Measurements from ENCODE around the gene GALNT2.

GALNT2 gene

GRCh38 chr1:230169454-230170152 is 102.6 kb downstream of the GALNT2 start:
- no peak overlapping the region for H3K9ac ChIP-seq (ENCODE audit: insufficient read length, low read depth)
- TF ChIP-seq SUZ12 (IDR thresholded peaks at IDR 0.05; ENCODE audit: extremely low read depth, insufficient read depth, insufficient read length) (no peak), YY1 (IDR thresholded peaks at IDR 0.05; ENCODE audit: insufficient read depth, insufficient read length) (no peak), ZNF274 (IDR thresholded peaks at IDR 0.05; ENCODE audit: low read depth, low read length) (no peak)
- DNase-seq (ENCODE audit: low read depth, low spot score), result no peak
- no peaks in the 10 kb centered on the region for H3K36me3 ChIP-seq (ENCODE audit: insufficient read depth, insufficient read length, low read length)
- H3K4me1 ChIP-seq (ENCODE audit: insufficient read depth, insufficient read length), result no peaks in the 10 kb centered on the region
- no peaks in the 10 kb centered on the region for H3K27me3 ChIP-seq (ENCODE audit: insufficient read depth, insufficient read length)
- peaks cover 8% of the 10 kb centered on the region; the same call in 1 of the 2 replicates for H3K9me3 ChIP-seq (ENCODE audit: insufficient read depth, low read length)
- no peak overlapping the region for H3K4me3 ChIP-seq (ENCODE audit: insufficient read length, low read depth)

GRCh38 chr1:230170153-230170547 is 103.1 kb downstream of the GALNT2 start:
- Histone ChIP-seq H3K36me3 (ENCODE audit: insufficient read depth, insufficient read length, low read length) (no peaks in the 10 kb centered on the region), H3K4me1 (ENCODE audit: insufficient read depth, insufficient read length) (no peaks in the 10 kb centered on the region), H3K9me3 (ENCODE audit: insufficient read depth, low read length) (peaks cover 8% of the 10 kb centered on the region; the same call in 1 of the 2 replicates), H3K9ac (ENCODE audit: insufficient read length, low read depth) (no peak overlapping the region), H3K27me3 (ENCODE audit: insufficient read depth, insufficient read length) (no peaks in the 10 kb centered on the region), H3K4me3 (ENCODE audit: insufficient read length, low read depth) (no peak overlapping the region)
- DNase-seq (ENCODE audit: low read depth, low spot score), result no peak
- no peak for TF ChIP-seq YY1 (IDR thresholded peaks at IDR 0.05; ENCODE audit: insufficient read depth, insufficient read length)
- TF ChIP-seq ZNF274 (IDR thresholded peaks at IDR 0.05; ENCODE audit: low read depth, low read length), result no peak
- no peak for TF ChIP-seq SUZ12 (IDR thresholded peaks at IDR 0.05; ENCODE audit: extremely low read depth, insufficient read depth, insufficient read length)

- Histone ChIP-seq H3K4me3 (ENCODE audit: insufficient read length, low read depth) (no peak overlapping the region), H3K9me3 (ENCODE audit: insufficient read depth, low read length) (peaks cover 8% of the 10 kb centered on the region; the same call in 1 of the 2 replicates), H3K4me1 (ENCODE audit: insufficient read depth, insufficient read length) (no peaks in the 10 kb centered on the region), H3K27me3 (ENCODE audit: insufficient read depth, insufficient read length) (no peaks in the 10 kb centered on the region), H3K36me3 (ENCODE audit: insufficient read depth, insufficient read length, low read length) (no peaks in the 10 kb centered on the region), H3K9ac (ENCODE audit: insufficient read length, low read depth) (no peak overlapping the region)
- TF ChIP-seq ZNF274 (IDR thresholded peaks at IDR 0.05; ENCODE audit: low read depth, low read length), result no peak
- no peak for TF ChIP-seq SUZ12 (IDR thresholded peaks at IDR 0.05; ENCODE audit: extremely low read depth, insufficient read depth, insufficient read length)
- no peak for TF ChIP-seq YY1 (IDR thresholded peaks at IDR 0.05; ENCODE audit: insufficient read depth, insufficient read length)
- no peak for DNase-seq (ENCODE audit: low read depth, low spot score)
Observed at GRCh38 chr1:230170622-230171021, 103.6 kb downstream of the GALNT2 start.

GRCh38 chr1:230171356-230172015 is 104.4 kb downstream of the GALNT2 start:
- Histone ChIP-seq H3K9ac (ENCODE audit: insufficient read length, low read depth) (no peak overlapping the region), H3K27me3 (ENCODE audit: insufficient read depth, insufficient read length) (no peaks in the 10 kb centered on the region), H3K36me3 (ENCODE audit: insufficient read depth, insufficient read length, low read length) (no peaks in the 10 kb centered on the region), H3K4me3 (ENCODE audit: insufficient read length, low read depth) (no peak overlapping the region), H3K9me3 (ENCODE audit: insufficient read depth, low read length) (peaks cover 8% of the 10 kb centered on the region; the same call in 1 of the 2 replicates), H3K4me1 (ENCODE audit: insufficient read depth, insufficient read length) (peaks cover 2% of the 10 kb centered on the region)
- no peak for DNase-seq (ENCODE audit: low read depth, low spot score)
- TF ChIP-seq SUZ12 (IDR thresholded peaks at IDR 0.05; ENCODE audit: extremely low read depth, insufficient read depth, insufficient read length) (no peak), ZNF274 (IDR thresholded peaks at IDR 0.05; ENCODE audit: low read depth, low read length) (no peak), YY1 (IDR thresholded peaks at IDR 0.05; ENCODE audit: insufficient read depth, insufficient read length) (no peak)

GRCh38 chr1:230172016-230172537 is 105.0 kb downstream of the GALNT2 start:
- H3K9ac ChIP-seq (ENCODE audit: insufficient read length, low read depth), result no peak overlapping the region
- no peak overlapping the region for H3K4me3 ChIP-seq (ENCODE audit: insufficient read length, low read depth)
- TF ChIP-seq YY1 (IDR thresholded peaks at IDR 0.05; ENCODE audit: insufficient read depth, insufficient read length), result no peak
- no peak for TF ChIP-seq SUZ12 (IDR thresholded peaks at IDR 0.05; ENCODE audit: extremely low read depth, insufficient read depth, insufficient read length)
- no peak for TF ChIP-seq ZNF274 (IDR thresholded peaks at IDR 0.05; ENCODE audit: low read depth, low read length)
- H3K36me3 ChIP-seq (ENCODE audit: insufficient read depth, insufficient read length, low read length), result no peaks in the 10 kb centered on the region
- DNase-seq (ENCODE audit: low read depth, low spot score), result no peak
- H3K27me3 ChIP-seq (ENCODE audit: insufficient read depth, insufficient read length), result no peaks in the 10 kb centered on the region
- peaks cover 5% of the 10 kb centered on the region; the same call in 1 of the 2 replicates for H3K9me3 ChIP-seq (ENCODE audit: insufficient read depth, low read length)
- H3K4me1 ChIP-seq (ENCODE audit: insufficient read depth, insufficient read length), result peaks cover 2% of the 10 kb centered on the region

GRCh38 chr1:230173187-230173975 is 106.3 kb downstream of the GALNT2 start:
- Histone ChIP-seq H3K9me3 (ENCODE audit: insufficient read depth, low read length) (no peaks in the 10 kb centered on the region), H3K9ac (ENCODE audit: insufficient read length, low read depth) (no peak overlapping the region), H3K27me3 (ENCODE audit: insufficient read depth, insufficient read length) (no peaks in the 10 kb centered on the region), H3K36me3 (ENCODE audit: insufficient read depth, insufficient read length, low read length) (peaks cover 4% of the 10 kb centered on the region), H3K4me3 (ENCODE audit: insufficient read length, low read depth) (no peak overlapping the region), H3K4me1 (ENCODE audit: insufficient read depth, insufficient read length) (peaks cover 2% of the 10 kb centered on the region)
- DNase-seq (ENCODE audit: low read depth, low spot score), result no peak
- TF ChIP-seq ZNF274 (IDR thresholded peaks at IDR 0.05; ENCODE audit: low read depth, low read length) (no peak), SUZ12 (IDR thresholded peaks at IDR 0.05; ENCODE audit: extremely low read depth, insufficient read depth, insufficient read length) (no peak), YY1 (IDR thresholded peaks at IDR 0.05; ENCODE audit: insufficient read depth, insufficient read length) (no peak)
